H1 (cell line): ENCODE results near the gene TNNI2.

ENCODE experiments used
- CTCF ChIP-seq, 3 experiments: IDR thresholded peaks; 1 replicate in 2 of 3; 2 replicates in 1 of 3; pipeline versions ENCODE4 v1.5.1 to v1.6.1; 2011; ENCODE audit warnings: low read length in 3 of 3, mild to moderate bottlenecking in 3 of 3, inconsistent platforms in 2 of 3, low read depth in 1 of 3, moderate library complexity in 1 of 3; ENCODE audit not compliant: insufficient read depth in 1 of 3; ENCODE audit errors: control extremely low read depth in 1 of 3
- EZH2 ChIP-seq: fragments of 200-600 bp; sonication (generic); IDR thresholded peaks from 2 replicates; pipeline ENCODE4 v1.7.1; 2012; ENCODE audit warnings: low read depth, mild to moderate bottlenecking, moderate library complexity, low read length, inconsistent platforms; ENCODE audit not compliant: severe bottlenecking

GRCh38 chr11:1824221-1825038 lies 14.4 kb upstream of the TNNI2 start:
- TF ChIP-seq CTCF (IDR thresholded peaks at IDR 0.05; ENCODE audit: control extremely low read depth in 1 of 3, insufficient read depth in 1 of 3, low read depth in 1 of 3, low read length in 3 of 3) (no peak), EZH2 (no peak)
